Hematopoietic multipotent progenitor cell treated with erythropoietin and hydrocortisone succinate and interleukin-3 and kit ligand, for 4 days (in vitro differentiated cells): ENCODE results near the gene ACSF3.
"Not testable (repeated sequence)": the region's sequence is repeated elsewhere in the genome, so short reads cannot be mapped to it uniquely, and the experiment has no call there.

Source experiments
- DNase-seq: peaks from one replicate; pipeline ENCODE4 v3.0.0-alpha.2; 2015

ACSF3 gene

GRCh38 chr16:89178453-89179147 lies 84.9 kb downstream of the ACSF3 start:
- no peak for DNase-seq

- no peak for DNase-seq
These were observed 85.5 kb downstream of the ACSF3 start for GRCh38 chr16:89179148-89179484.

- DNase-seq: no peak
These were observed 86.1 kb downstream of the ACSF3 start for GRCh38 chr16:89179656-89180315.

DNA sequence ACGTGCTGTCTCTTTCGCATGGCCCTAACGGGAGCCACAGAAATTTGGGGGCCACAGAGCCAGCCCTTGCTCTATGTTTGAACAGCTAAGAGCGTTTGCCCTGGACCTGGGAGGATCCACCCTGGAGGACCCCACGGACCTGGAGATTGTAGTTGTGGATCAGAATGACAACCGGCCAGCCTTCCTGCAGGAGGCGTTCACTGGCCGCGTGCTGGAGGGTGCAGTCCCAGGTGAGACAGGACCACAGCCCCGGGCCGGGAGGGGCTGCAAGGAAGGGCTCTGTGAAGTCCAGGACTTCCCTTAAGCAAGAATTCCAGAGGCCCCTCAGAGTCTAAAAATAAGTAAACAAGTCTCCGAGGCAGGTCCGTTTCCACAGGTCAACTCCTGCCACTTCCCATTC lies 89.8 kb downstream of the ACSF3 start:
- no peak for DNase-seq

DNA sequence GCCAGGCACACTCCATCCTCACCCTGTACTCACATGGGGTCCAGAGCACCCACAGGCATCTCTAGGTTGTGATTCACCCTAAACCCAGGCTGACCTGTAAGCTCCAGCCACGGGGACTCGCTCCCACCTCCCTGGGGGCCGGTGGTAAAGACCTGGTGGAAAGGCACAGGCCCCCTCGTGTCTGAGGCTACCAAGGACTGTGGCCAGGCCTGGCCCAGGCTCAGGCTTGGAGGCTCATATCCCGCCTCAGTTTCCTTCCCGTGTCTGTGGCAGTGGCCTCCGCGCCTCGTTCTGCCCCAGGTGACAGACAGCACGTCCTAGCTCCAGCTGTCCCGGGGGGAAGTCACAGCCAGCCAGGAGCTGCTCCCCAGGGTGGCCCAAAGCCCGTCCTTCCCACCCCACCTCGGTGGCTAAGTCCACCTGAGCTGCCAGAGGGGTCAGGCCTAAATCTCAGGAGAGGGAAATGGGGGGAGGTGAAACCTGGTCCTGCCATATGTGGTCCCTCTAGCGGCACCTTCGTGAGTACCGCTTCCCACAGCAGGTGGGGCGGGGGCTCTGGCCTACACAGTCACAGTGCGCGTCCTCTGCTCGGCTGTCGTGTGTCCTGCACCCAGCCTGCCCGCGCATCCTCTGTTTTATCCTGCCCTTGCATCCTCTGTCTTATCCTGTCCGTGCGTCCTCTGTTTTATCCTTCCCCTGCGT lies 90.5 kb downstream of the ACSF3 start:
- DNase-seq: no peak

DNA sequence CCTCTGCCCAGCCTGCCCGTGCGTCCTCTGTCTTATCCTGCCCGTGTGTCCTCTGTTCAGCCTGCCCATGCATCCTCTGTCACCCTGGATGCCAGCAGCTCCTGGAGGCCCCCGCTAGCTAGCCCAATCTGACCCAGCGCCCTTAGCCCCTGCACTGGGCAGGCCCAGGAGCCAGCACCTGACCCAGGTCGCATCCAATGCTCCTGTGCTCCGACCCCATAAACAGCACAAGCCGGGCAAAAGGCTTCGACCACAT lies 91.0 kb downstream of the ACSF3 start:
- no peak for DNase-seq

GRCh38 chr16:89184933-89185794 lies 91.5 kb downstream of the ACSF3 start:
- DNase-seq: peak; percentile 64

- not testable (repeated sequence) for DNase-seq
These were observed 92.4 kb downstream of the ACSF3 start for GRCh38 chr16:89185887-89186592.

DNA sequence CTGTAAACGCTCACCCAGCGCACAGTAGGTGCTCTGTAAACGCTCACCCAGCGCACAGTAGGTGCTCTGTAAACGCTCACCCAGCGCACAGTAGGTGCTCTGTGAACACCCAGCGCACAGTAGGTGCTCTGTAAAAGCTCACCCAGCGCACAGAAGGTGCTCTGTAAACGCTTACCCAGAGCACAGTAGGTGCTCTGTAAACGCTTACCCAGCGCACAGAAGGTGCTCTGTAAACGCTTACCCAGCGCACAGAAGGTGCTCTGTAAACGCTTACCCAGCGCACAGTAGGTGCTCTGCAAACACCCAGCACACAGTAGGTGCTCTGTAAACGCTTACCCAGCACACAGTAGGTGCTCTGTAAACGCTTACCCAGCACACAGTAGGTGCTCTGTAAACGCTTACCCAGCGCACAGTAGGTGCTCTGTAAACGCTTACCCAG lies 93.0 kb downstream of the ACSF3 start:
- DNase-seq: not testable (repeated sequence)

DNA sequence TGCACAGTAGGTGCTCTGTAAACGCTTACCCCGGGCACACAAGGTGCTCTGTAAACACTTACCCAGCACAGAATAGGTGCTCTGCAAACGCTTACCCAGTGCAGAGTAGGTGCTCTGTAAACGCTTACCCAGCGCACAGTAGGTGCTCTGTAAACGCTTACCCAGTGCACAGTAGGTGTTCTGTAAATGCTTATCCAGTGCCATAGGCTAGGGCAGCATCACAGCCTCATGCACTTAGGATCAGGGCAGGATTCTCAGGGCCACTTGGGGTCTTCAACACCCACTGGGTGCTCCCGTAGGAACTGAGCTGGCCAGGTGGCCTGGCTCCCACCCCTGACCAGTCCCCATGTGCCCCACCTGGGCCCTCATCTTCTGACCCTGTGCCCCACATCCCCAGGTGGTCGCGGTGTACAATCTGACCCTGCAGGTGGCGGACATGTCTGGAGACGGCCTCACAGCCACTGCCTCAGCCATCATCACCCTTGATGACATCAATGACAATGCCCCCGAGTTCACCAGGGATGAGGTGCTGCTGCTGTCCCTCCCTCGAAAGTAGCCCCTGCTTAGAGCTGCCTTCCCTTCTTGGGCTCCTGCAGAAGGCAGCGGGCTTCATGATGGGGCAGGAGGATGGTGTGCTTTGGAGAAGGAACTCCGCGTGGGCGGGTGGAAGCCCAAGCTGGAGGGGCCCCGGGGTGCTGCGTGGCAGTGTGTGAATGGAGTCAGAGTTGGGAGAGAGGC lies 93.5 kb downstream of the ACSF3 start:
- peak; percentile 69 for DNase-seq

- no peak for DNase-seq
These were observed 94.2 kb downstream of the ACSF3 start for GRCh38 chr16:89187770-89188392.

DNA sequence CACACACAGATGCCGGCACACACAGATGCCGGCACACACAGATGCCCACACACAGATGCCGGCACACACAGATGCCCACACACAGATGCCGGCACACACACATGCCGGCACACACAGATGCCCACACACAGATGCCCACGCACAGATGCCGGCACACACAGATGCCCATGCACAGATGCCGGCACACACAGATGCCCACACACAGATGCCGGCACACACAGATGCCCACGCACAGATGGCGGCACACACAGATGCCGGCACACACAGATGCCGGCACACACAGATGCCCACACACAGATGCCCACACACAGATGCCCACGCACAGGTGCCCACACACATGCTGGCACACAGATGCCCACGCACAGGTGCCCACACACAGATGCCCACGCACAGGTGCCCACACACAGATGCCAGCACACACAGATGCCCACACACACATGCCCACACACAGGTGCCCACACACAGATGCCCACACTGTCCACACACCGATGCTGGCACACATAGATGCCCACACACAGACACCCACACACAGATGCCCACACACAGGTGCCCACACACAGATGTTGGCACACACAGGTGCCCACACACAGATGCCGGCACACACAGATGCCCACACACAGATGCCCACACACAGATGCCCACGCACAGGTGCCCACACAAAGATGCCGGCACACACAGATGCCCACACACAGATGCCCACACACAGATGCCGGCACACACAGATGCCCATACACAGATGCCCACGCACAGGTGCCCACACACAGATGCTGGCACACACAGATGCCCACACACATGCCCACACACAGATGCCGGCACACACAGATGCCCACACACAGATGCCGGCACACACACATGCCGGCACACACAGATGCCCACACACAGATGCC lies 95.1 kb downstream of the ACSF3 start:
- not testable (repeated sequence) for DNase-seq

GRCh38 chr16:89189358-89190025 lies 95.8 kb downstream of the ACSF3 start:
- no peak for DNase-seq

GRCh38 chr16:89190150-89190958 lies 96.7 kb downstream of the ACSF3 start:
- DNase-seq: no peak

DNA sequence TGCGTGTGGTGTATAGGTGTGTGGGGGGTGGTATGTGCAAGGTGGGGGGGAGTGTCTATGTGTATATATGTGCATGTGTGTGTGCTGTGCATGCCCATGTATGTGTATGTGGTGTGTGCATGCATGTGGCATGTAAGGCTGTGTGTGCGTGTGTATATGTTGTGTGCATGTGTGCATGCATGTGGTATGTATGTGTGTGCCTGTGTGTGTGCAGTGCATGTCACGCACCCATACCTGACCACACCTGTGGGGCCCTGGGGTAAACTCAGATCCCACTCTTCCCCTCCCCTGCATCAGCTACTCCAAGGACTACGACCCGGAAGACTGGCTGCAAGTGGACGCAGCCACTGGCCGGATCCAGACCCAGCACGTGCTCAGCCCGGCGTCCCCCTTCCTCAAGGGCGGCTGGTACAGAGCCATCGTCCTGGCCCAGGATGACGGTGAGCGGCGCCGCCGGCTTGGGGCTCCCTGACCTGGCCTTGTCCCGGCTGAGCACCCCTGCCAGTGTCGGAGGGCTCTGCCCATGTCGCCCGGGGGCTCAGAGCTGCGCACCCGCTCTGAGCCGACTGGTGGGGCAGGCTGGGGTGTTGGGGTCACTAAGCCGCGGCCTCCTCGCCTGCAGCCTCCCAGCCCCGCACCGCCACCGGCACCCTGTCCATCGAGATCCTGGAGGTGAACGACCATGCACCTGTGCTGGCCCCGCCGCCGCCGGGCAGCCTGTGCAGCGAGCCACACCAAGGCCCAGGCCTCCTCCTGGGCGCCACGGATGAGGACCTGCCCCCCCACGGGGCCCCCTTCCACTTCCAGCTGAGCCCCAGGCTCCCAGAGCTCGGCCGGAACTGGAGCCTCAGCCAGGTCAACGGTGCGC lies 97.6 kb downstream of the ACSF3 start:
- no peak for DNase-seq

- DNase-seq: no peak
These were observed 98.2 kb downstream of the ACSF3 start for GRCh38 chr16:89191901-89192185.

GRCh38 chr16:89192186-89192955 lies 98.7 kb downstream of the ACSF3 start:
- peak; percentile 90 for DNase-seq
